Mesenchymal stem cell (in vitro differentiated cells and primary cell): ENCODE data around the gene SLC38A8.

ENCODE experiments used
- DNase-seq: peaks from one replicate; pipeline ENCODE4 v3.0.0-alpha.2; 2013
- H2AFZ ChIP-seq: one replicate; pipeline ENCODE4 v1.6.1; 2013; ENCODE audit warnings: low read depth, mild to moderate bottlenecking, control low read depth, inconsistent platforms, low read length, moderate library complexity
- H2AK5ac ChIP-seq: 2 replicates; pipeline ENCODE4 v1.6.1; 2013; ENCODE audit warnings: low read length, moderate library complexity, mild to moderate bottlenecking, inconsistent platforms; ENCODE audit not compliant: severe bottlenecking
- H2BK120ac ChIP-seq: one replicate; pipeline ENCODE4 v1.6.1; 2013; ENCODE audit warnings: low read depth, mild to moderate bottlenecking, inconsistent platforms, low read length, moderate library complexity
- H2BK12ac ChIP-seq, 2 experiments: one replicate each; pipeline ENCODE4 v1.6.1; 2013; ENCODE audit warnings: inconsistent platforms in 2 of 2, low read length in 2 of 2, mild to moderate bottlenecking in 2 of 2, moderate library complexity in 2 of 2, control low read depth in 1 of 2
- H2BK15ac ChIP-seq: one replicate; pipeline ENCODE4 v1.6.1; 2013; ENCODE audit warnings: mild to moderate bottlenecking, low read depth, inconsistent platforms; ENCODE audit not compliant: poor library complexity, severe bottlenecking
- H2BK5ac ChIP-seq: 2 replicates; pipeline ENCODE4 v1.6.1; 2013; ENCODE audit warnings: low read depth, mild to moderate bottlenecking, low read length, control low read depth, inconsistent platforms; ENCODE audit not compliant: poor library complexity, severe bottlenecking
- H3K14ac ChIP-seq, 2 experiments: one replicate each; pipeline ENCODE4 v1.6.1; 2013; ENCODE audit warnings: inconsistent platforms in 2 of 2, low read length in 2 of 2, control low read depth in 1 of 2, mild to moderate bottlenecking in 1 of 2, moderate library complexity in 1 of 2
- H3K18ac ChIP-seq, 2 experiments: one replicate each; pipeline ENCODE4 v1.6.1; 2013; ENCODE audit warnings: inconsistent platforms in 2 of 2, low read length in 2 of 2, control low read depth in 1 of 2, low read depth in 1 of 2, mild to moderate bottlenecking in 1 of 2
- H3K23ac ChIP-seq, 2 experiments: one replicate each; pipeline ENCODE4 v1.6.1; 2013; ENCODE audit warnings: inconsistent platforms in 2 of 2, low read length in 2 of 2, mild to moderate bottlenecking in 2 of 2, moderate library complexity in 2 of 2, control low read depth in 1 of 2
- H3K27ac ChIP-seq: 2 replicates; pipeline ENCODE4 v1.5.1; 2013; ENCODE audit warnings: mild to moderate bottlenecking, moderate library complexity, low read length, control low read depth, inconsistent platforms; ENCODE audit not compliant: poor library complexity, severe bottlenecking
- H3K27me3 ChIP-seq, 2 experiments: 2 replicates each; pipeline versions ENCODE4 v1.6.1 to v1.7.0; 2013; ENCODE audit warnings: low read length in 2 of 2, mild to moderate bottlenecking in 2 of 2, moderate library complexity in 2 of 2, control low read depth in 1 of 2, inconsistent platforms in 1 of 2; ENCODE audit not compliant: control insufficient read depth in 1 of 2, insufficient read depth in 1 of 2
- H3K36me3 ChIP-seq, 2 experiments: 2 replicates each; pipeline versions ENCODE4 v1.6.1 to v1.7.0; 2013; ENCODE audit warnings: low read length in 2 of 2, control low read depth in 1 of 2, inconsistent platforms in 1 of 2, low read depth in 1 of 2, mild to moderate bottlenecking in 1 of 2; ENCODE audit not compliant: insufficient read depth in 2 of 2, control insufficient read depth in 1 of 2
- H3K4ac ChIP-seq, 2 experiments: one replicate each; pipeline ENCODE4 v1.6.1; 2013; ENCODE audit warnings: inconsistent platforms in 2 of 2, low read length in 2 of 2, mild to moderate bottlenecking in 2 of 2, moderate library complexity in 2 of 2, control low read depth in 1 of 2, low read depth in 1 of 2
- H3K4me1 ChIP-seq: 2 replicates; pipeline ENCODE4 v1.6.1; 2013; ENCODE audit warnings: low read depth, low read length, control low read depth; ENCODE audit not compliant: control insufficient read depth, insufficient read depth
- H3K4me2 ChIP-seq: 2 replicates; pipeline ENCODE4 v1.6.1; 2013; ENCODE audit warnings: low read length, mild to moderate bottlenecking, inconsistent platforms; ENCODE audit not compliant: poor library complexity, severe bottlenecking
- H3K4me3 ChIP-seq, 2 experiments: 2 replicates each; pipeline versions ENCODE4 v1.5.1 to v1.7.0; 2013; ENCODE audit warnings: low read length in 2 of 2, mild to moderate bottlenecking in 2 of 2, control low read depth in 1 of 2, low read depth in 1 of 2; ENCODE audit not compliant: insufficient read depth in 1 of 2
- H3K79me1 ChIP-seq: replicated peaks from 2 replicates; pipeline ENCODE4 v1.6.1; 2013; ENCODE audit warnings: mild to moderate bottlenecking, control low read depth, low read length, inconsistent platforms; ENCODE audit not compliant: poor library complexity, severe bottlenecking
- H3K9ac ChIP-seq: 2 replicates; pipeline ENCODE4 v1.7.0; 2013; ENCODE audit warnings: mild to moderate bottlenecking, low read length, moderate library complexity
- H3K9me3 ChIP-seq: 2 replicates; pipeline ENCODE4 v1.7.0; 2013; ENCODE audit warnings: mild to moderate bottlenecking, low read length; ENCODE audit not compliant: control insufficient read depth
- H4K8ac ChIP-seq: one replicate; pipeline ENCODE4 v1.6.1; 2013; ENCODE audit warnings: inconsistent platforms, mild to moderate bottlenecking, low read length, moderate library complexity
- H4K91ac ChIP-seq: one replicate; pipeline ENCODE4 v1.6.1; 2013; ENCODE audit warnings: mild to moderate bottlenecking, low read length, inconsistent platforms
- WGBS: methylation state at CpG from one replicate; pipeline ENCODE4 v1.1.7; 2013; ENCODE audit warnings: mixed read lengths; 5-methylcytosine and 5-hydroxymethylcytosine counted together

SLC38A8 gene

DNA sequence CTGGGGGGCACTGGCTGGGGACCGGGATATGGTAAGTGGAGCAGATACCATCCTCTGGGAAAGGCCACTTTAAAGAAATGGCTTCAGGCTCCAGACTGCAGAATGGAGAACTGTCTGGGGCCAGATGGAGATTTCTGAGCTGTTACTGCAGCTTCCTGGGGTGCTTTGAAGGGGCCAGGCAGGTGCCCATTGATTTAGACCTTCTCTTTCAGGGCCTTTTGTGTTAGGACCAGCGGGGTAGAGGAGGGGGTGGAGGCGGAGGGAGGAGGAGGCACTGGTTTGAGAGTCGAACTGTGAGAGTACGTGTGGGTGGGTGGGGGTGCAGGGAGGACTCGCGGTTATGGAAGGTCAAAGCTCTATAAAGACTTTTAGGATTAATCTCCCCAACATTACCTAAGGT lies 63.2 kb downstream of the SLC38A8 start:
- Histone ChIP-seq H3K27ac (no peak overlapping the region), H2BK12ac (no peak overlapping the region), H3K9ac (no peak overlapping the region), H4K8ac (no peak overlapping the region), H3K4ac (no peak overlapping the region), H3K23ac (no peak overlapping the region), H3K4me2 (no peak overlapping the region), H3K27me3 (peaks cover 12 to 27% of the 10 kb centered on the region in 2 experiments), H3K14ac (no peak overlapping the region), H2AFZ (no peak overlapping the region), H2BK5ac (no peak overlapping the region), H4K91ac (no peak overlapping the region), H2AK5ac (no peak overlapping the region), H2BK15ac (no peak overlapping the region), H3K9me3 (peaks cover 23% of the 10 kb centered on the region), H3K36me3 (no peaks in the 10 kb centered on the region), H3K4me3 (no peak overlapping the region), H2BK120ac (no peak overlapping the region), H3K79me1 (no peaks in the 10 kb centered on the region), H3K18ac (no peak overlapping the region), H3K4me1 (peaks cover 2% of the 10 kb centered on the region)
- 89% methylated on average over 5 of the region's 7 CpGs for WGBS
- no peak for DNase-seq

DNA sequence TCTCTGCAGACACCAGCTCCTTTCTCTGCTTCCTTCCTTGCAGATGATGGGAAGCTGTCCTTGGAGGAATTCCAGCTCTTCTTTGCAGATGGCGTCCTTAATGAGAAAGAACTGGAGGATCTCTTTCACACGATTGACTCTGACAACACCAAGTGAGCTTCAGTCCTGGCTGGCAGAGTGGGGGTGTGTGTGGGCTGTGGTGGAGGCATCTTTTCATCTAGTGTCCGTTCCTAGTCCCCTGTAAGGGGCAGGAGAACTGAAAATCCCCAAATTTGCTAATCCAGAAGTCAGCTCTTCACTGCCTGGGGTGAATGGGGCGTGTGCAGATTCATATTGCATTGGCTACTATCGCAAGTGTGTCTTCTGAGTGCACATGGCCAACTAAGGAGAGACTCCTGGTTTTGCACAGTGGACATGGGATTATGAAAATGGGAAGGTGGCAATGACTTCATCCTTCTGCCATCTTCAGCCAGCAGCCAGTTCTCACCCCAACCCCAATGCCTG lies 64.1 kb downstream of the SLC38A8 start:
- no peak overlapping the region for H2AK5ac ChIP-seq
- peaks cover 23% of the 10 kb centered on the region for H3K9me3 ChIP-seq
- no peak overlapping the region for H2BK12ac ChIP-seq
- no peak overlapping the region for H3K27ac ChIP-seq
- WGBS, result 74% methylated on average over 4 of the region's 5 CpGs
- no peak overlapping the region for H2AFZ ChIP-seq
- H3K27me3 ChIP-seq, result peaks cover 12 to 27% of the 10 kb centered on the region in 2 experiments
- H3K36me3 ChIP-seq, result no peaks in the 10 kb centered on the region
- H3K4me3 ChIP-seq, result no peak overlapping the region
- no peak overlapping the region for H3K4me2 ChIP-seq
- H3K18ac ChIP-seq, result no peak overlapping the region
- H2BK15ac ChIP-seq, result no peak overlapping the region
- no peak overlapping the region for H4K91ac ChIP-seq
- no peak overlapping the region for H2BK5ac ChIP-seq
- H3K23ac ChIP-seq, result no peak overlapping the region
- no peak overlapping the region for H2BK120ac ChIP-seq
- peaks cover 2% of the 10 kb centered on the region for H3K4me1 ChIP-seq
- H4K8ac ChIP-seq, result no peak overlapping the region
- H3K79me1 ChIP-seq, result no peaks in the 10 kb centered on the region
- no peak for DNase-seq
- H3K4ac ChIP-seq, result no peak overlapping the region
- no peak overlapping the region for H3K14ac ChIP-seq
- no peak overlapping the region for H3K9ac ChIP-seq

GRCh38 chr16:83977056-83977815 lies 65.4 kb downstream of the SLC38A8 start:
- H3K23ac ChIP-seq, result no peak overlapping the region
- H2BK12ac ChIP-seq, result no peak overlapping the region
- H2AFZ ChIP-seq, result no peak overlapping the region
- no peak overlapping the region for H3K9ac ChIP-seq
- H3K14ac ChIP-seq, result no peak overlapping the region
- H3K27me3 ChIP-seq, result peaks cover 21 to 28% of the 10 kb centered on the region in 2 experiments
- H2BK15ac ChIP-seq, result no peak overlapping the region
- no peaks in the 10 kb centered on the region for H3K79me1 ChIP-seq
- no peak overlapping the region for H3K18ac ChIP-seq
- no peak overlapping the region for H2AK5ac ChIP-seq
- 94% methylated on average over 4 of the region's 6 CpGs for WGBS
- H3K36me3 ChIP-seq, result no peaks in the 10 kb centered on the region
- no peak overlapping the region for H2BK120ac ChIP-seq
- H3K4me1 ChIP-seq, result peaks cover 2% of the 10 kb centered on the region
- no peak overlapping the region for H2BK5ac ChIP-seq
- peaks cover 19% of the 10 kb centered on the region for H3K9me3 ChIP-seq
- H4K91ac ChIP-seq, result no peak overlapping the region
- no peak overlapping the region for H3K4ac ChIP-seq
- H3K4me3 ChIP-seq, result no peak overlapping the region
- no peak for DNase-seq
- no peak overlapping the region for H3K4me2 ChIP-seq
- H3K27ac ChIP-seq, result no peak overlapping the region
- no peak overlapping the region for H4K8ac ChIP-seq

GRCh38 chr16:83975590-83976260 lies 66.9 kb downstream of the SLC38A8 start:
- no peak overlapping the region for H2BK5ac ChIP-seq
- H3K9ac ChIP-seq, result no peak overlapping the region
- H2BK15ac ChIP-seq, result no peak overlapping the region
- H4K91ac ChIP-seq, result no peak overlapping the region
- H3K36me3 ChIP-seq, result no peaks in the 10 kb centered on the region
- no peak for DNase-seq
- H3K27ac ChIP-seq, result no peak overlapping the region
- H3K23ac ChIP-seq, result no peak overlapping the region
- no peak overlapping the region for H2BK12ac ChIP-seq
- H2AK5ac ChIP-seq, result no peak overlapping the region
- no peak overlapping the region for H3K14ac ChIP-seq
- peaks cover 1% of the 10 kb centered on the region for H3K4me1 ChIP-seq
- H3K27me3 ChIP-seq, result peaks cover 24 to 28% of the 10 kb centered on the region in 2 experiments
- no peak overlapping the region for H4K8ac ChIP-seq
- no peak overlapping the region for H2AFZ ChIP-seq
- peaks cover 15% of the 10 kb centered on the region for H3K9me3 ChIP-seq
- H2BK120ac ChIP-seq, result no peak overlapping the region
- H3K4ac ChIP-seq, result no peak overlapping the region
- no peak overlapping the region for H3K4me3 ChIP-seq
- no peaks in the 10 kb centered on the region for H3K79me1 ChIP-seq
- no peak overlapping the region for H3K4me2 ChIP-seq
- no peak overlapping the region for H3K18ac ChIP-seq
- 87% methylated on average over 15 of the region's 15 CpGs for WGBS
